Endothelial cell of umbilical vein (primary cell): ENCODE measurements around the gene IGLON5. TPM values are rescaled to one million over a fixed set of nuclear protein-coding genes. Genes with fewer than 3 reads are reported as not detected.

Experiments used
- BruUV-seq: library from RNA; stranded (reverse); fragments of 400-500 nt; replicated peaks from 2 replicates; lab custom pipeline; 2021; lab: Mats Ljungman, UMichigan
- CTCF ChIA-PET: fragments of 300-600, 350-600 bp; sonication (Branson Sonifier 250); formaldehyde crosslinking; loops from one replicate; lab custom pipeline; 2021; ENCODE audit warnings: antibody characterized with exemption, inconsistent platforms; lab: Charles Lee
- POLR2A ChIA-PET: fragments of 300-600, 350-600 bp; sonication (Branson Sonifier 250); formaldehyde crosslinking; loops from one replicate; lab custom pipeline; 2021; ENCODE audit warnings: antibody characterized with exemption, inconsistent platforms; lab: Charles Lee
- DNase-seq: peaks from one replicate; pipeline ENCODE4 v3.0.0-alpha.2; 2011; ENCODE audit warnings: low read depth, low spot score
- FAIRE-seq: peaks from 2 replicates; lab custom pipeline; 2011; peaks lifted over from hg19 to GRCh38; lab: Jason Lieb, UNC
- H2AFZ ChIP-seq: 2 replicates; pipeline ENCODE4 v1.6.0; 2012; ENCODE audit warnings: low read depth, low read length, control low read depth, inconsistent platforms
- H3K27ac ChIP-seq: 2 replicates; pipeline ENCODE4 v1.5.1; 2011; ENCODE audit warnings: low read depth, mild to moderate bottlenecking, control low read depth, low read length, moderate library complexity; ENCODE audit not compliant: insufficient read depth
- H3K27me3 ChIP-seq, 2 experiments: 2 replicates each; pipeline versions ENCODE4 v1.6.0 to v1.6.1; 2011; ENCODE audit warnings: low read length in 2 of 2, mixed read lengths in 1 of 2; ENCODE audit not compliant: control insufficient read depth in 2 of 2, insufficient read depth in 2 of 2
- H3K36me3 ChIP-seq, 2 experiments: 2 replicates in 1 of 2; 3 replicates in 1 of 2; pipeline ENCODE4 v1.5.1; 2011; ENCODE audit warnings: low read length in 2 of 2, mild to moderate bottlenecking in 1 of 2, moderate library complexity in 1 of 2; ENCODE audit not compliant: control insufficient read depth in 2 of 2, insufficient read depth in 2 of 2; ENCODE audit errors: extremely low read depth in 1 of 2
- H3K4me1 ChIP-seq: 3 replicates; pipeline ENCODE4 v1.5.1; 2011; ENCODE audit warnings: mild to moderate bottlenecking, low read length; ENCODE audit not compliant: control insufficient read depth, insufficient read depth; ENCODE audit errors: extremely low read depth
- H3K4me2 ChIP-seq: 2 replicates; pipeline ENCODE4 v1.6.1; 2011; ENCODE audit warnings: low read length, control low read depth, mixed read lengths; ENCODE audit not compliant: insufficient read depth
- H3K4me3 ChIP-seq, 3 experiments: fragments of 200-600 bp in 1 of 3; sonication (generic), shearing (Covaris generic) in 1 of 3; replicated peaks in 1 of 3; 2 replicates each; pipeline ENCODE4 v1.5.1; 2011 to 2016; ENCODE audit warnings: control low read depth in 3 of 3, low read length in 3 of 3, mild to moderate bottlenecking in 2 of 3, inconsistent platforms in 1 of 3, low read depth in 1 of 3, moderate library complexity in 1 of 3; ENCODE audit not compliant: insufficient read depth in 1 of 3
- H3K79me2 ChIP-seq: 2 replicates; pipeline ENCODE4 v1.6.0; 2012; ENCODE audit warnings: low read length, inconsistent platforms; ENCODE audit not compliant: control insufficient read depth, insufficient read depth
- H3K9ac ChIP-seq: replicated peaks from 2 replicates; pipeline ENCODE3; 2011; ENCODE audit warnings: low read length, control low read depth; ENCODE audit not compliant: insufficient read depth; ENCODE audit errors: extremely low read depth
- H3K9me1 ChIP-seq: replicated peaks from 3 replicates; pipeline ENCODE4 v1.6.0; 2011; ENCODE audit warnings: mild to moderate bottlenecking, low read length; ENCODE audit not compliant: control insufficient read depth, insufficient read depth; ENCODE audit errors: extremely low read depth
- H3K9me3 ChIP-seq: replicated peaks from 2 replicates; pipeline ENCODE4 v1.5.1; 2012; ENCODE audit warnings: low read length, inconsistent platforms; ENCODE audit not compliant: control insufficient read depth, insufficient read depth
- H4K20me1 ChIP-seq: replicated peaks from 2 replicates; pipeline ENCODE3; 2011; ENCODE audit warnings: mild to moderate bottlenecking, low read length; ENCODE audit not compliant: control insufficient read depth, insufficient read depth; ENCODE audit errors: extremely low read depth
- EZH2 ChIP-seq: IDR thresholded peaks from 2 replicates; pipeline ENCODE4 v1.6.1; 2012; ENCODE audit warnings: borderline replicate concordance, low read depth, mild to moderate bottlenecking, moderate library complexity, low read length, inconsistent platforms; ENCODE audit not compliant: severe bottlenecking
- FOS ChIP-seq: IDR thresholded peaks from 2 replicates; pipeline ENCODE4 v1.6.1; 2011; ENCODE audit warnings: mild to moderate bottlenecking, low read length, moderate library complexity, borderline replicate concordance; ENCODE audit not compliant: insufficient read depth
- JUN ChIP-seq: IDR thresholded peaks from 2 replicates; pipeline ENCODE4 v1.6.1; 2011; ENCODE audit warnings: borderline replicate concordance, low read depth; ENCODE audit not compliant: insufficient read length, insufficient read depth
- MYC ChIP-seq: IDR thresholded peaks from one replicate; pipeline ENCODE4 v1.6.1; 2011; ENCODE audit warnings: mild to moderate bottlenecking, low read depth, low read length
- POLR2A ChIP-seq: IDR thresholded peaks from 2 replicates; pipeline ENCODE4 v1.6.1; 2012; ENCODE audit warnings: low read depth, mild to moderate bottlenecking, control low read depth, low read length
- POLR2AphosphoS5 ChIP-seq: IDR thresholded peaks from 2 replicates; pipeline ENCODE4 v1.6.1; 2012; ENCODE audit warnings: low read depth, mild to moderate bottlenecking, control low read depth, low read length, moderate library complexity; ENCODE audit not compliant: insufficient read depth
- dilution Hi-C: fragments of 300-500 bp; cut with MboI; formaldehyde crosslinking; loops from one replicate; pipeline ENCODE4 v1.15.0; 2019; ENCODE audit warnings: low sequenced_read_pairs; ENCODE audit not compliant: extremely low pct_ligation_motif_present
- intact Hi-C: fragments of 100-400 bp; cut with micrococcal nuclease; formaldehyde crosslinking; loops from one replicate; pipeline ENCODE4 v1.10.0; 2022
- polyA plus RNA-seq, 4 experiments: library from polyadenylated mRNA; depleted of rRNA in 3 of 4; stranded (reverse) in 3 of 4; unstranded in 1 of 4; fragments of >200 nt; gene quantifications; 2 replicates each; pipeline versions ENCODE4 v1.2.1 to v1.2.3, GENCODE V29; 2011 to 2012; ENCODE audit warnings: missing spikeins in 1 of 4
- total RNA-seq: library from RNA; stranded (reverse); gene quantifications from 2 replicates; pipeline ENCODE4 v1.2.3, GENCODE V29; 2021
- TF ChIP-seq, protein P1 (sequence below): IDR thresholded peaks from 2 replicates; pipeline ENCODE4 v1.6.1; 2011; ENCODE audit not compliant: insufficient read depth, insufficient read length
- TF ChIP-seq, protein P2 (sequence below), 2 donors: IDR thresholded peaks; 1 replicate in 1 of 2; 2 replicates in 1 of 2; pipeline ENCODE4 v1.5.1; 2011; ENCODE audit warnings: low read length in 2 of 2, mild to moderate bottlenecking in 2 of 2, moderate library complexity in 2 of 2, control low read depth in 1 of 2, inconsistent platforms in 1 of 2, low read depth in 1 of 2; ENCODE audit not compliant: insufficient read depth in 1 of 2; ENCODE audit errors: extremely low read depth in 1 of 2

The IGLON5 gene
- total and polyA plus RNA-seq, 2 donors (not counting 3 experiments of a cell fraction or from before 2014, with no cell fraction given) = not detected

DNA sequence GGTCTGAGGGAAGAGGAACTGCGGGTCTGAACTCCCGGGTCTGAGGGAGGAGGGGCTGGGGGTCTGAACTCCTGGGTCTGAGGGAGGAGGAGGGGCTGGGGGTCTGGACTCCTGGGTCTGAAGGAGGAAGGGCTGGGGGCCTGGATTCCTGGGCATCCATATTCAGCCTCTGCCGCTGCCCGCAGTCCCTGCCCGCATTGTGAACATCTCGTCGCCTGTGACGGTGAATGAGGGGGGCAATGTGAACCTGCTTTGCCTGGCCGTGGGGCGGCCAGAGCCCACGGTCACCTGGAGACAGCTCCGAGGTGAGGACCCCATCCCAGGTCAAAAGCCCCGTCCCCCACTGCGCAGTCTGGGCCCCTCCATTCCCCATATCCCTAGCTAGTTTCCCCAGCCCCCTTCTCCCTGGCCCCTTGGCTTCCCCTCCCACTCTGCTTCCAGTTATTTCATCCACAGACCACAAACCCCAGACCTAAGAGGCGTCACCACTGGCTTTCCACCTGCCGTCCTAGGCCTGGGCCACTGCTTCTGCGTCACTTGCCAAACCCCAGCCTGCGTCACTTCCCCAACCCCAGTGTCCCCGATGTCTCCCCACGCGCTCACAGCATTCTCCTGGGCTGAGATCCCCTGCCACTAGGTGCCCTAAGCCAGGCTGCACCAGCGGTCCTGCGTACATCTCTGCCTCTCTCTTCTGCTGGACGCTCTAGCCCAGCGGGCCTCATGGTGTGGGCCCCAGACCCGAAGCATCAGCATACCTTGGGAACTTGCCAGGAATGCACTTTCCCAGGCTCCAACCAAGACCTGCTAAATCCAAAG is 13.9 kb downstream of the IGLON5 start:
- no peaks in the 10 kb centered on the region for H3K9me1 ChIP-seq
- H3K9ac ChIP-seq = no peak overlapping the region
- intact Hi-C loops = loop anchor here (5.0 kb wide), 1 partner anchor 42 kb away; the partner anchor contains the start of genes CLDND2 and ETFB
- H3K9me3 ChIP-seq = no peaks in the 10 kb centered on the region
- BruUV-seq = no TSS peak
- ChIA-PET POLR2A (no interaction called here), CTCF (no interaction called here)
- H3K36me3 ChIP-seq = no peaks in the 10 kb centered on the region
- no peak overlapping the region for H3K4me3 ChIP-seq
- H3K27me3 ChIP-seq = peaks cover 6 to 7% of the 10 kb centered on the region in 2 experiments
- H3K79me2 ChIP-seq = no peaks in the 10 kb centered on the region
- no peak for DNase-seq
- H4K20me1 ChIP-seq = no peaks in the 10 kb centered on the region
- no peaks in the 10 kb centered on the region for H3K4me1 ChIP-seq
- H2AFZ ChIP-seq = no peak overlapping the region
- FAIRE-seq = no peak
- no peak overlapping the region for H3K4me2 ChIP-seq
- TF ChIP-seq FOS (no peak), MYC (no peak), POLR2AphosphoS5 (no peak), JUN (no peak), EZH2 (no peak), POLR2A (no peak)
- TF ChIP-seq, protein P1, sequence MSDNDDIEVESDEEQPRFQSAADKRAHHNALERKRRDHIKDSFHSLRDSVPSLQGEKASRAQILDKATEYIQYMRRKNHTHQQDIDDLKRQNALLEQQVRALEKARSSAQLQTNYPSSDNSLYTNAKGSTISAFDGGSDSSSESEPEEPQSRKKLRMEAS = no peak
- TF ChIP-seq, protein P2, sequence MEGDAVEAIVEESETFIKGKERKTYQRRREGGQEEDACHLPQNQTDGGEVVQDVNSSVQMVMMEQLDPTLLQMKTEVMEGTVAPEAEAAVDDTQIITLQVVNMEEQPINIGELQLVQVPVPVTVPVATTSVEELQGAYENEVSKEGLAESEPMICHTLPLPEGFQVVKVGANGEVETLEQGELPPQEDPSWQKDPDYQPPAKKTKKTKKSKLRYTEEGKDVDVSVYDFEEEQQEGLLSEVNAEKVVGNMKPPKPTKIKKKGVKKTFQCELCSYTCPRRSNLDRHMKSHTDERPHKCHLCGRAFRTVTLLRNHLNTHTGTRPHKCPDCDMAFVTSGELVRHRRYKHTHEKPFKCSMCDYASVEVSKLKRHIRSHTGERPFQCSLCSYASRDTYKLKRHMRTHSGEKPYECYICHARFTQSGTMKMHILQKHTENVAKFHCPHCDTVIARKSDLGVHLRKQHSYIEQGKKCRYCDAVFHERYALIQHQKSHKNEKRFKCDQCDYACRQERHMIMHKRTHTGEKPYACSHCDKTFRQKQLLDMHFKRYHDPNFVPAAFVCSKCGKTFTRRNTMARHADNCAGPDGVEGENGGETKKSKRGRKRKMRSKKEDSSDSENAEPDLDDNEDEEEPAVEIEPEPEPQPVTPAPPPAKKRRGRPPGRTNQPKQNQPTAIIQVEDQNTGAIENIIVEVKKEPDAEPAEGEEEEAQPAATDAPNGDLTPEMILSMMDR (IDR thresholded peaks at IDR 0.05; ENCODE audit: extremely low read depth in 1 of 2, insufficient read depth in 1 of 2, low read depth in 1 of 2, low read length in 2 of 2) = no peak
- no peak overlapping the region for H3K27ac ChIP-seq
- dilution Hi-C loops = no loop called here
